Esophagus muscularis mucosa (tissue), 4 donors: ENCODE data around the gene FCRL5. TPM values are rescaled to one million over a fixed set of nuclear protein-coding genes. Genes with fewer than 3 reads are reported as not detected.

Experiments used
- DNase-seq: peaks from one replicate; pipeline ENCODE4 v3.0.0-alpha.2; 2017; ENCODE audit errors: extremely low spot score
- H3K27ac ChIP-seq, 4 donors: fragments of 200-600 bp; sonication (generic); replicated peaks in 1 of 4; 1 replicate in 3 of 4; 2 replicates in 1 of 4; pipeline ENCODE4 v1.5.1; 2016 to 2019; ENCODE audit warnings: mild to moderate bottlenecking in 1 of 4
- H3K27me3 ChIP-seq, 4 donors: fragments of 200-600 bp; sonication (generic); one replicate each; pipeline versions ENCODE4 v1.5.1 to v1.6.0; 2016 to 2019
- H3K36me3 ChIP-seq, 4 donors: fragments of 200-600 bp; sonication (generic); one replicate each; pipeline ENCODE4 v1.5.1; 2016 to 2019
- H3K4me1 ChIP-seq, 4 donors: fragments of 200-600 bp; sonication (generic); one replicate each; pipeline ENCODE4 v1.5.1; 2016 to 2019
- H3K4me3 ChIP-seq, 4 donors: fragments of 200-600 bp; sonication (generic); 1 replicate in 2 of 4; 2 replicates in 2 of 4; pipeline ENCODE4 v1.5.1; 2016 to 2019; ENCODE audit warnings: mild to moderate bottlenecking in 4 of 4, moderate library complexity in 1 of 4
- H3K9me3 ChIP-seq, 4 donors: fragments of 200-600 bp; sonication (generic); 1 replicate in 3 of 4; 2 replicates in 1 of 4; pipeline ENCODE4 v1.5.1; 2016 to 2019
- CTCF ChIP-seq, 3 experiments: fragments of 200-600 bp in 2 of 3; fragments of 450-650 bp in 1 of 3; sonication (generic) in 2 of 3; IDR thresholded peaks; one replicate each; pipeline ENCODE4 v1.5.1; 2017 to 2019; ENCODE audit warnings: antibody characterized with exemption in 3 of 3, mild to moderate bottlenecking in 2 of 3, moderate library complexity in 1 of 3
- EP300 ChIP-seq: sonication (generic); formaldehyde crosslinking; IDR thresholded peaks from one replicate; pipeline ENCODE4 v1.6.1; 2017; ENCODE audit warnings: antibody characterized with exemption
- POLR2A ChIP-seq: fragments of 450-650 bp; IDR thresholded peaks from one replicate; pipeline ENCODE4 v1.6.1; 2017; ENCODE audit warnings: antibody characterized with exemption, moderate library complexity, mild to moderate bottlenecking, low read depth
- POLR2AphosphoS5 ChIP-seq, 2 donors: sonication (generic); formaldehyde crosslinking; IDR thresholded peaks; one replicate each; pipeline ENCODE4 v1.6.1; 2017; ENCODE audit warnings: antibody characterized with exemption in 2 of 2
- WGBS: methylation state at CpG from one replicate; pipeline ENCODE4 v1.1.5; 2018; 5-methylcytosine and 5-hydroxymethylcytosine counted together
- intact Hi-C: fragments of 100-400 bp; cut with DNase I; formaldehyde crosslinking; loops from one replicate; pipeline ENCODE4 v1.15.1; 2023
- total RNA-seq, 4 donors: library from RNA; depleted of rRNA; stranded (reverse); fragments of >200 nt; gene quantifications; one replicate each; pipeline versions ENCODE4 v1.1.0 to v1.2.1, GENCODE V29; 2016

The FCRL5 gene
- total RNA-seq, 4 donors from 2014 or later = 0.50 TPM; not detected in 3

- Histone ChIP-seq H3K27me3 (peaks cover 0 to 4% (median 0%) of the 10 kb centered on the region in 4 donors), H3K9me3 (no peaks in the 10 kb centered on the region), H3K4me3 (no peak overlapping the region), H3K36me3 (no peaks in the 10 kb centered on the region), H3K27ac (no peak overlapping the region), H3K4me1 (peaks cover 0 to 5% (median 3%) of the 10 kb centered on the region in 4 donors)
- intact Hi-C loops = no loop called here
- no peak for DNase-seq
- WGBS = 38% methylated on average over 13 of the region's 13 CpGs
- no peak for TF ChIP-seq EP300
- TF ChIP-seq POLR2AphosphoS5 (IDR thresholded peaks at IDR 0.05) = no peak
- no peak for TF ChIP-seq POLR2A
- TF ChIP-seq CTCF (IDR thresholded peaks at IDR 0.05) = peak; percentile 34 to 64 (median 44)
Measured at GRCh38 chr1:157505481-157506272, 46.6 kb downstream of the FCRL5 start.

DNA sequence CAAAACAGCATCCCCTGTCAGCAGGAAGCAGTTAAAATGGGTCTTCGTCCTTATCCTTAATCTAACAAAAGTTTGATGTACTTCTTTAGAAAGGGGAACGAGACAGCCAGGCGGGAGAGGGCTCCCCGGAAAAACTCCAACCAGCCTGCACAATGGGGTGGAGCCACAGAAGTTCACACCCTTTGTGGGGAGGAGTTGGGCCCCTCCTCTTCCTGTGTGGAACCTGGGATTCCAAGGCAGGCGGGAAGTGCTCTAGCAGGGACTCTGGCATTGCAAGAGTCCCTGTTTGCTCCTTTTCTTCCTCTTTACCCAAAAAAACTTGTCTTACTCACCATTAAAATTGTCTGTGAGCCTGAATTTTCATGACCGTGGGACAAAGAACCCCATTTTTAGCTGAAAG lies 47.7 kb downstream of the FCRL5 start:
- Histone ChIP-seq H3K4me1 (peaks cover 0 to 5% (median 3%) of the 10 kb centered on the region in 4 donors), H3K9me3 (no peaks in the 10 kb centered on the region), H3K4me3 (no peak overlapping the region), H3K27me3 (peaks cover 0 to 4% (median 0%) of the 10 kb centered on the region in 4 donors), H3K36me3 (no peaks in the 10 kb centered on the region), H3K27ac (no peak overlapping the region)
- WGBS = 67% methylated on average over 6 of the region's 6 CpGs
- DNase-seq = no peak
- TF ChIP-seq EP300 (no peak), POLR2AphosphoS5 (IDR thresholded peaks at IDR 0.05) (no peak), CTCF (IDR thresholded peaks at IDR 0.05) (no peak), POLR2A (no peak)
- intact Hi-C loops = no loop called here

DNA sequence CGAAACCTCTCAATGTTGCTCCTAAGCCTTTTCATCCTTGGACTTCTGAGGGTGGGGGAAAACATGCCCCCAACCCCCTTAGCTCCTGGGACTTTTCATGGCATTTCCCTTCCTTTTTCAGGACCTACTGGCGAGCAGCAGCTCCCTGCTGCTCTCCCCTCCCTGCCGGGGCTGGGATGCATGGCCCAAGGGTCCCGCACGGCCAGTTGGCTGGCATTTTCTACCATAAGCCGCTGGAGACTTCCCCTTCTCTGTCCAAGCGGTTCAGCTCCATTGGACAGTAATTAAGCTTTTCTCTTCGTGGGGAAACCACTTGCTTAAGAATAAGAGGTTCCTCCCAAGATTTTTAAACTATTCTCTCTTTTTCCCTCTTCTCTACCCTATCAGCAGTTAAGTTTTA lies 52.8 kb downstream of the FCRL5 start:
- Histone ChIP-seq H3K9me3 (no peaks in the 10 kb centered on the region), H3K27ac (no peak overlapping the region), H3K27me3 (peaks cover 0 to 16% (median 0%) of the 10 kb centered on the region in 4 donors), H3K4me1 (no peaks in the 10 kb centered on the region), H3K36me3 (no peaks in the 10 kb centered on the region), H3K4me3 (no peak overlapping the region)
- TF ChIP-seq EP300 (no peak), POLR2AphosphoS5 (IDR thresholded peaks at IDR 0.05) (no peak)
- intact Hi-C loops = loop anchor here (10.0 kb wide), 1 partner anchor 405 kb away; the partner anchor contains the start of gene ETV3L
- no peak for DNase-seq
- WGBS = 78% methylated on average over 8 of the region's 8 CpGs

GRCh38 chr1:157498736-157499090 lies 53.6 kb downstream of the FCRL5 start:
- WGBS = 87% methylated on average over 2 of the region's 2 CpGs
- TF ChIP-seq EP300 = no peak
- TF ChIP-seq CTCF (IDR thresholded peaks at IDR 0.05) = no peak
- TF ChIP-seq POLR2A = no peak
- TF ChIP-seq POLR2AphosphoS5 (IDR thresholded peaks at IDR 0.05) = no peak
- Histone ChIP-seq H3K4me3 (no peak overlapping the region), H3K27me3 (peaks cover 0 to 21% (median 0%) of the 10 kb centered on the region in 4 donors), H3K27ac (no peak overlapping the region), H3K36me3 (no peaks in the 10 kb centered on the region), H3K9me3 (no peaks in the 10 kb centered on the region), H3K4me1 (no peaks in the 10 kb centered on the region)
- DNase-seq = no peak
- intact Hi-C loops = loop anchor here (10.0 kb wide), 1 partner anchor 404 kb away; the partner anchor contains the start of gene ETV3L

DNA sequence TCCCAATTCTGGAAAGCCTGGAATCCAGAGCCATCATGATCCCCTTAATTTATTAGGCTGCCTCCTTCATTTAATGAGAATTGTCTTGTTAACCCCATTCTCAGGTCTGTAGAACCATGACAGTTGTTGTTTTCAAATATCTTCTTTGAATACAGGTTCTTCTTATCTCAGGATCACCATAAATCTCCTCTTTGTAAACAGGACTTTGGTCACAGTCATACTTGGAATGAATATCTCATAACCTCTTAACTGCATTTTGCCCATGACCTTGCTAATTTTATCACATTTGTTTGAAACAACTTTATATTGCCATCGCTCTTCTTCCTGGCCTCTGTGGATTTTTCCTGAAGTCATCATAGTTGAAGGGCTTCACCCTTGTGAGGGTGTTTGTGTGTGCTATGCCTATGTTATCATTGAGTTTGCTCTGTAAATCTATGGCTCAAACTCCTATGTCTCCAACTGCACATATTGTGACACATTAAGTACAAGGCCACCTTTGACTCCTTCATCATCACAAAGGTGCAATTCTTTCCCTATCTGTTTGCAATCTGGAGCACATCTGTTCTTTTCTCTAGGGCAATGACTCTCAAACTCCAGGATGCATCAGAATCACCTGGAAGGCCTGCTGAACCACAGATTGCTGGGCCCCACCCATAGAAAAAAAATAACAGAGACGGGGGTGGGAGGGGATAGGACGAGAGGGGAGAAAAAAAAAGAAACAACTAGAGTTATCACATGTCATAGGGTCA lies 54.2 kb downstream of the FCRL5 start:
- intact Hi-C loops = loop anchor here (10.0 kb wide), 1 partner anchor 403 kb away; the partner anchor contains the start of gene ETV3L
- peaks cover 0 to 21% (median 0%) of the 10 kb centered on the region in 4 donors for H3K27me3 ChIP-seq
- no peak for DNase-seq
- H3K27ac ChIP-seq = no peak overlapping the region
- H3K9me3 ChIP-seq = no peaks in the 10 kb centered on the region
- no peaks in the 10 kb centered on the region for H3K4me1 ChIP-seq
- H3K36me3 ChIP-seq = no peaks in the 10 kb centered on the region
- TF ChIP-seq POLR2A (no peak), POLR2AphosphoS5 (IDR thresholded peaks at IDR 0.05) (no peak), EP300 (no peak), CTCF (IDR thresholded peaks at IDR 0.05) (no peak)
- WGBS = 58% methylated on average over 3 of the region's 3 CpGs
- H3K4me3 ChIP-seq = no peak overlapping the region
